NCI-H187 (cell line): ENCODE measurements around the gene TECTB.

Experiments used
- DNase-seq, 2 experiments: peaks; one replicate each; lab custom pipeline; 2025; lab: John Stamatoyannopoulos, UW

The TECTB gene

DNA sequence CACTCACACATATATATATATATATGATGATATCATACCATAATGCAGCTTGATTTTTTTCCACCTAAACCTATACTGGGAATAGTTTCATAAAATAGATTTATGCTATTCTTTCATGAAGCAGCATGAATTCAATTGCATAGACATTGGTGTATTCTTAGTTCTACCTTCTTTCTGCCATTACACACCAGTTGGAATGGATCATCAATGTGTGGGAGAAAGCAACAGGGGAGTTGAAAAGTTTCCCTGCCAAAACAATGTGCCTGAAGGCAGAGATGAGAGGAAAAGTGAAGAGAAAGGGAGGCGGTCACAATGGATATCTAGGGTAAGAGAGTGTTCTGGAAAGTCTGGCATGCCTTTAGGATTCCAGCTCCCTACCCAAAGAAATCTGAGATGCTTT, 65.6 kb downstream of the TECTB start:
- DNase-seq, result no peak

DNA sequence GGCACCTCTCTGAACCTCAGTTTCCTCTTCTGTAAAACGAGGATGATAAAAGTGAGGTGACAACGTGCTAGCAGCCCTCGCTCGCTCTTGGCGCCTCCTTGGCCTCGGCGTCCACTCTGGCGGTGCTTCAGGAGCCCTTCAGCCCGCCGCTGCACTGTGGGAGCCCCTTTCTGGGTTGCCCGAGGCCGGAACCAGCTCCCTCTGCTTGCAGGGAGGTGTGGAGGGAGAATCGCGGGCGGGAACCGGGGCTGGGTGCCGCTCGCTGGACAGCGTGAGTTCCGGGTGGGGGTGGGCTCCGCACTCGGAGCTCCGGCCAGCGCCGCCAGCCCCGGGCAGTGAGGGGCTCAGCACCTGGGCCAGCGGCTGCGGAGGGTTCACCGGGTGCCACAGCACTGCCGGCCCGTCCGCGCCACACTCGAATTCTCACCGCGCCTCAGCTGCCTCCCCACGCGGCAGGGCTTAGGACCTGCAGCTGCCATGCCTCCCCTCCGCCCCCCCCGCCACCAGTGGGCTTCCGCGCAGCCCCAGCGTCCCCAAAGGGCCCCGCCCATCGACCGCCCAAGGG, 66.4 kb downstream of the TECTB start:
- DNase-seq, result no peak

- no peak for DNase-seq
Measured at GRCh38 chr10:112351146-112351545, 67.9 kb downstream of the TECTB start.

DNA sequence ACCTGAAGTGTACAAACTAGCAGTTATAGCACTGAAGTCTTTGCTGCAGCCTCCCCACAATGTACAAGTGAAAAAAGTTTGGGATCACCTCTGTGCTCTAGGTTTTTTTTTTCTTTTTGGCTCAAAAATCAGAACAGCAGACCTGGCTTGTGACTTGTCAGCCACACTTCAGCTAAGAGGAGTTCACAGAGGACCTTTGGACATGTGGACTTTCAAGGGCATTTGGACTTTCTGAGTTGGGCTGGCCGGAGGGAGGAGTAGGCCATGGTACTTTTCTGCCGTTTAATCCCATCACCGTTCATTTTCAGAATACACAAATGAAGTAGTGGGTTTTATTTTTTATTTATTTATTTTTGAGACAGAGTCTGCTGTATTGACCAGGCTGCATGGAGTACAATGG, 68.8 kb downstream of the TECTB start:
- no peak for DNase-seq

DNA sequence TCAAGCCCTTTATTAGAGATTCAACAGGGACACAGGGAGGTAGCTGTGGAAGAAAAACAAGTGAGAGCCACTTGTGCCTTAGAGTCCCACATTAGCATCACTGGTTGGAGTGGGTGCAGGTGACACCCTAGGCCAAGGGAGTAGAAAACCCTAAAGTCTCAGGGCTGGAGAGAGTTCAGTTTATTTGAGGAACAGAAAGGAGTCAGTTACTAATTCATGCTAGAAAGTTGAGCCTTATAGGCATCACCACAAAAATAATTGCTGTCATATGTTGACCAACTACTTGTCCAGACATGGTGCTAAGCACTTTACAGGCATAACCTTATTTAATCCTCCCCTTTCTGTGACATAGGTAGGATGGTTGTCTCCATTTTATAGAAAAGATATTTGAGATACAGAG, 69.8 kb downstream of the TECTB start:
- no peak for DNase-seq
